HEK293 (cell line): Measurements from ENCODE around the gene SBF1.

ENCODE experiments used
- CTCF ChIA-PET: fragments of 350-600 bp; formaldehyde crosslinking; extraction: SDS; loops from one replicate; lab custom pipeline; 2021; ENCODE audit warnings: antibody characterized with exemption; lab: Yijun Ruan, JAX
- POLR2A ChIA-PET: fragments of 300-600 bp; formaldehyde crosslinking; extraction: SDS; loops from one replicate; lab custom pipeline; 2020; ENCODE audit warnings: antibody characterized with exemption, inconsistent platforms; lab: Yijun Ruan, JAX
- H3K27ac ChIP-seq: fragments of 200-500 bp; sonication (Bioruptor generic); 2 replicates; pipeline ENCODE4 v1.5.1; 2014; ENCODE audit warnings: low read depth, low read length, control low read depth, inconsistent platforms; ENCODE audit errors: extremely low read depth
- H3K36me3 ChIP-seq, 2 experiments: fragments of 200-500 bp in 1 of 2; sonication (Bioruptor generic) in 1 of 2; 1 replicate in 1 of 2; 2 replicates in 1 of 2; pipeline ENCODE4 v1.5.1; 2014 to 2017; ENCODE audit warnings: inconsistent platforms in 2 of 2, low read length in 2 of 2; ENCODE audit not compliant: control insufficient read depth in 2 of 2, insufficient read depth in 1 of 2
- H3K4me1 ChIP-seq: fragments of 200-500 bp; sonication (Bioruptor generic); 2 replicates; pipeline ENCODE4 v1.5.1; 2014; ENCODE audit warnings: mild to moderate bottlenecking, low read length, inconsistent platforms; ENCODE audit not compliant: control insufficient read depth, insufficient read depth
- H3K4me3 ChIP-seq: 2 replicates; pipeline ENCODE4 v1.5.1; 2011; ENCODE audit warnings: low read depth, mild to moderate bottlenecking, control low read depth, low read length, moderate library complexity
- H3K9me3 ChIP-seq: fragments of 200-500 bp; sonication (Bioruptor generic); 2 replicates; pipeline ENCODE4 v1.5.1; 2014; ENCODE audit warnings: low read depth, low read length, inconsistent platforms; ENCODE audit not compliant: control insufficient read depth, insufficient read depth
- GLI2 ChIP-seq: fragments of 450-650 bp; formaldehyde crosslinking; IDR thresholded peaks from 2 replicates; pipeline ENCODE4; 2017; ENCODE audit warnings: missing biosample characterization, missing genetic modification characterization, low read depth, borderline replicate concordance
- GLIS1 ChIP-seq: fragments of 450-650 bp; formaldehyde crosslinking; IDR thresholded peaks from 2 replicates; pipeline ENCODE4 v1.5.1; 2016; ENCODE audit warnings: missing biosample characterization, missing genetic modification characterization
- KLF8 ChIP-seq: fragments of 450-650 bp; formaldehyde crosslinking; IDR thresholded peaks from 2 replicates; pipeline ENCODE4 v1.5.1; 2016; ENCODE audit warnings: missing biosample characterization, missing genetic modification characterization
- MYNN ChIP-seq: fragments of 450-650 bp; formaldehyde crosslinking; IDR thresholded peaks from 2 replicates; pipeline ENCODE4 v1.5.1; 2016; ENCODE audit warnings: missing biosample characterization, missing genetic modification characterization, borderline replicate concordance
- OSR2 ChIP-seq: fragments of 450-650 bp; formaldehyde crosslinking; IDR thresholded peaks from 2 replicates; pipeline ENCODE4 v1.5.1; 2016; ENCODE audit warnings: missing biosample characterization, missing genetic modification characterization
- SP7 ChIP-seq: fragments of 450-650 bp; formaldehyde crosslinking; IDR thresholded peaks from 2 replicates; pipeline ENCODE4 v1.5.1; 2016; ENCODE audit warnings: missing biosample characterization, missing genetic modification characterization
- WT1 ChIP-seq: fragments of 450-650 bp; formaldehyde crosslinking; IDR thresholded peaks from 2 replicates; pipeline ENCODE4 v1.5.1; 2016; ENCODE audit warnings: missing biosample characterization, missing genetic modification characterization
- ZNF169 ChIP-seq: fragments of 450-650 bp; formaldehyde crosslinking; IDR thresholded peaks from 2 replicates; pipeline ENCODE4 v1.5.1; 2016; ENCODE audit warnings: missing biosample characterization, missing genetic modification characterization
- ZNF341 ChIP-seq: fragments of 450-650 bp; formaldehyde crosslinking; IDR thresholded peaks from 2 replicates; pipeline ENCODE4; 2016; ENCODE audit warnings: low read depth, missing biosample characterization, missing genetic modification characterization
- ZNF510 ChIP-seq: fragments of 450-650 bp; formaldehyde crosslinking; IDR thresholded peaks from 2 replicates; pipeline ENCODE4 v1.5.1; 2018; ENCODE audit warnings: mild to moderate bottlenecking, missing genetic modification characterization, missing biosample characterization; ENCODE audit not compliant: insufficient replicate concordance
- ZNF707 ChIP-seq: fragments of 450-650 bp; formaldehyde crosslinking; IDR thresholded peaks from 2 replicates; pipeline ENCODE4 v1.5.1; 2016; ENCODE audit warnings: missing biosample characterization, missing genetic modification characterization
- ZNF792 ChIP-seq: fragments of 450-650 bp; formaldehyde crosslinking; IDR thresholded peaks from 2 replicates; pipeline ENCODE4 v1.5.1; 2016; ENCODE audit warnings: missing biosample characterization, missing genetic modification characterization
- TF ChIP-seq, protein P1 (sequence below): fragments of 450-650 bp; formaldehyde crosslinking; IDR thresholded peaks from 2 replicates; pipeline ENCODE4 v1.5.1; 2017; ENCODE audit warnings: missing biosample characterization, missing genetic modification characterization
- TF ChIP-seq, protein P2 (sequence below): fragments of 450-650 bp; formaldehyde crosslinking; IDR thresholded peaks from 2 replicates; pipeline ENCODE4 v1.5.1; 2016; ENCODE audit warnings: missing biosample characterization, missing genetic modification characterization
- TF ChIP-seq, protein P3 (sequence below): fragments of 450-650 bp; formaldehyde crosslinking; IDR thresholded peaks from 2 replicates; pipeline ENCODE4 v1.5.1; 2016; ENCODE audit warnings: missing biosample characterization, missing genetic modification characterization
- TF ChIP-seq, protein P4 (sequence below): fragments of 450-650 bp; IDR thresholded peaks from 2 replicates; pipeline ENCODE4 v1.5.1; 2018; ENCODE audit warnings: missing biosample characterization, missing genetic modification characterization

Gene SBF1

DNA sequence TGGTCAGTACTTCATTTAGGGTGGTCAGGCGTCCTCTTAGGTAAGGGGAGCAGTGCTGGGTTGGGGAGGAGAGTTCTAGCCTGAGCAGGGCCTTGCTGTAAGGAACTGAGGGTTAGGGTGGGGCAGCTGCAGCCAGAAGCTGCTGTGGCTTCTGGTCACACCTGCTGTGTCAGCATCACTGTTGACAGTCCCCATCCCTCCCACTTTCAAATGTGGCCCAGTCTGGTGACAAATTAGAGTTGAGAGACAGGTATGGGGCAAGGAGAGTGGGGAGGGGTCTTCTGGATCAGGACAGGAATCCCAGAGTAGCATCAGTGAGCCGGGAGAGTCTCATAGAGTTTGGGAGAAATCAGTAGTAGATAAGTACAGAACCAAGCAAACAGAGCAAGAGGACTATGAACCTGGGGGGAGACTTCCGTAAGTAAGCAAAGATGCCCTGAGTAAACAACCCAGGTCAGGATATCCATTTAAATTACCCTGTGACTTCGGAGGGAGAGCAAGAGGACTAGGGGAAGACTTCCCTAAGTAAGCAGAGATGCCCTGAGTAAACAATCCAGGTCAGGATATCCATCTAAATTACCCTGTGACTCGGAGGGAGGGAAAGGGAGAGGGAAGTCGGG is 78.0 kb downstream of the SBF1 start:
- peaks cover 13% of the 10 kb centered on the region for H3K4me1 ChIP-seq
- H3K36me3 ChIP-seq = peaks cover 23 to 49% of the 10 kb centered on the region in 2 experiments; a peak in 2 of 3 replicates
- TF ChIP-seq WT1 (tag by site-specific recombination) (peak; percentile 90), MYNN (tag by site-specific recombination) (no peak), KLF8 (tag by site-specific recombination) (no peak), ZNF707 (no peak), ZNF169 (tag by site-specific recombination) (no peak), GLIS1 (peak; percentile 73), ZNF341 (0 out of 2 replicates have a peak, but pooled peaks have one; percentile 38), GLI2 (tag by site-specific recombination) (no peak), SP7 (tag by site-specific recombination) (0 out of 2 replicates have a peak, but pooled peaks have one; percentile 38), OSR2 (peak; percentile 82), ZNF792 (tag by site-specific recombination) (no peak), ZNF510 (tag by site-specific recombination) (no peak)
- TF ChIP-seq, protein P1, sequence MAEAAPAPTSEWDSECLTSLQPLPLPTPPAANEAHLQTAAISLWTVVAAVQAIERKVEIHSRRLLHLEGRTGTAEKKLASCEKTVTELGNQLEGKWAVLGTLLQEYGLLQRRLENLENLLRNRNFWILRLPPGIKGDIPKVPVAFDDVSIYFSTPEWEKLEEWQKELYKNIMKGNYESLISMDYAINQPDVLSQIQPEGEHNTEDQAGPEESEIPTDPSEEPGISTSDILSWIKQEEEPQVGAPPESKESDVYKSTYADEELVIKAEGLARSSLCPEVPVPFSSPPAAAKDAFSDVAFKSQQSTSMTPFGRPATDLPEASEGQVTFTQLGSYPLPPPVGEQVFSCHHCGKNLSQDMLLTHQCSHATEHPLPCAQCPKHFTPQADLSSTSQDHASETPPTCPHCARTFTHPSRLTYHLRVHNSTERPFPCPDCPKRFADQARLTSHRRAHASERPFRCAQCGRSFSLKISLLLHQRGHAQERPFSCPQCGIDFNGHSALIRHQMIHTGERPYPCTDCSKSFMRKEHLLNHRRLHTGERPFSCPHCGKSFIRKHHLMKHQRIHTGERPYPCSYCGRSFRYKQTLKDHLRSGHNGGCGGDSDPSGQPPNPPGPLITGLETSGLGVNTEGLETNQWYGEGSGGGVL (tag by site-specific recombination) = peak; percentile 50
- TF ChIP-seq, protein P2, sequence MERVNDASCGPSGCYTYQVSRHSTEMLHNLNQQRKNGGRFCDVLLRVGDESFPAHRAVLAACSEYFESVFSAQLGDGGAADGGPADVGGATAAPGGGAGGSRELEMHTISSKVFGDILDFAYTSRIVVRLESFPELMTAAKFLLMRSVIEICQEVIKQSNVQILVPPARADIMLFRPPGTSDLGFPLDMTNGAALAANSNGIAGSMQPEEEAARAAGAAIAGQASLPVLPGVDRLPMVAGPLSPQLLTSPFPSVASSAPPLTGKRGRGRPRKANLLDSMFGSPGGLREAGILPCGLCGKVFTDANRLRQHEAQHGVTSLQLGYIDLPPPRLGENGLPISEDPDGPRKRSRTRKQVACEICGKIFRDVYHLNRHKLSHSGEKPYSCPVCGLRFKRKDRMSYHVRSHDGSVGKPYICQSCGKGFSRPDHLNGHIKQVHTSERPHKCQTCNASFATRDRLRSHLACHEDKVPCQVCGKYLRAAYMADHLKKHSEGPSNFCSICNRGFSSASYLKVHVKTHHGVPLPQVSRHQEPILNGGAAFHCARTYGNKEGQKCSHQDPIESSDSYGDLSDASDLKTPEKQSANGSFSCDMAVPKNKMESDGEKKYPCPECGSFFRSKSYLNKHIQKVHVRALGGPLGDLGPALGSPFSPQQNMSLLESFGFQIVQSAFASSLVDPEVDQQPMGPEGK (tag by site-specific recombination) = peak; percentile 76
- TF ChIP-seq, protein P3, sequence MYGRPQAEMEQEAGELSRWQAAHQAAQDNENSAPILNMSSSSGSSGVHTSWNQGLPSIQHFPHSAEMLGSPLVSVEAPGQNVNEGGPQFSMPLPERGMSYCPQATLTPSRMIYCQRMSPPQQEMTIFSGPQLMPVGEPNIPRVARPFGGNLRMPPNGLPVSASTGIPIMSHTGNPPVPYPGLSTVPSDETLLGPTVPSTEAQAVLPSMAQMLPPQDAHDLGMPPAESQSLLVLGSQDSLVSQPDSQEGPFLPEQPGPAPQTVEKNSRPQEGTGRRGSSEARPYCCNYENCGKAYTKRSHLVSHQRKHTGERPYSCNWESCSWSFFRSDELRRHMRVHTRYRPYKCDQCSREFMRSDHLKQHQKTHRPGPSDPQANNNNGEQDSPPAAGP (tag by site-specific recombination) = peak; percentile 52; the same call in 1 of the 2 replicates
- TF ChIP-seq, protein P4, sequence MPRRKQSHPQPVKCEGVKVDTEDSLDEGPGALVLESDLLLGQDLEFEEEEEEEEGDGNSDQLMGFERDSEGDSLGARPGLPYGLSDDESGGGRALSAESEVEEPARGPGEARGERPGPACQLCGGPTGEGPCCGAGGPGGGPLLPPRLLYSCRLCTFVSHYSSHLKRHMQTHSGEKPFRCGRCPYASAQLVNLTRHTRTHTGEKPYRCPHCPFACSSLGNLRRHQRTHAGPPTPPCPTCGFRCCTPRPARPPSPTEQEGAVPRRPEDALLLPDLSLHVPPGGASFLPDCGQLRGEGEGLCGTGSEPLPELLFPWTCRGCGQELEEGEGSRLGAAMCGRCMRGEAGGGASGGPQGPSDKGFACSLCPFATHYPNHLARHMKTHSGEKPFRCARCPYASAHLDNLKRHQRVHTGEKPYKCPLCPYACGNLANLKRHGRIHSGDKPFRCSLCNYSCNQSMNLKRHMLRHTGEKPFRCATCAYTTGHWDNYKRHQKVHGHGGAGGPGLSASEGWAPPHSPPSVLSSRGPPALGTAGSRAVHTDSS (tag by site-specific recombination) = no peak
- H3K27ac ChIP-seq = no peak overlapping the region; the same call in 1 of the 2 replicates
- POLR2A ChIA-PET = interaction anchor here (0.7 kb wide), 1 partner anchor 111 kb away, joined by 5 read pairs; the partner anchor contains the start of gene LMF2
- CTCF ChIA-PET = interaction anchor here (0.7 to 1.1 kb wide), 4 partner anchors 10 to 129 kb away, joined by 3 to 7 read pairs (median 4); partner anchors contain the start of gene SCO2
- H3K4me3 ChIP-seq = no peak overlapping the region
- H3K9me3 ChIP-seq = no peaks in the 10 kb centered on the region
